AML-193 (cell line): ENCODE results near the gene HOXB8.

Source experiments
- DNase-seq, 2 experiments: peaks; one replicate each; lab custom pipeline; 2025; lab: John Stamatoyannopoulos, UW

The HOXB8 gene

GRCh38 chr17:48624544-48625494, 9.7 kb upstream of the HOXB8 start:
- DNase-seq: no peak

- DNase-seq: no peak
Observed at GRCh38 chr17:48624118-48624517, 9.0 kb upstream of the HOXB8 start.

- no peak for DNase-seq
Observed at GRCh38 chr17:48623583-48623982, 8.5 kb upstream of the HOXB8 start.

GRCh38 chr17:48622857-48623256, 7.8 kb upstream of the HOXB8 start:
- no peak for DNase-seq

- no peak for DNase-seq
Observed at GRCh38 chr17:48621410-48622392, 6.6 kb upstream of the HOXB8 start.

GRCh38 chr17:48620461-48621139, 5.5 kb upstream of the HOXB8 start:
- no peak for DNase-seq

- DNase-seq: no peak
Observed at GRCh38 chr17:48619826-48620449, 4.8 kb upstream of the HOXB8 start.

- peak; percentile 74 to 76 for DNase-seq
Observed at GRCh38 chr17:48618256-48618896, 3.3 kb upstream of the HOXB8 start.

GRCh38 chr17:48617471-48618255, 2.6 kb upstream of the HOXB8 start:
- no peak for DNase-seq

- DNase-seq: no peak
Observed at GRCh38 chr17:48616717-48617470, 1.8 kb upstream of the HOXB8 start.

- no peak for DNase-seq
Observed at GRCh38 chr17:48615963-48616716, 1.0 kb upstream of the HOXB8 start.

- no peak for DNase-seq
Observed at GRCh38 chr17:48613862-48614694, 1.0 kb downstream of the HOXB8 start.

GRCh38 chr17:48612854-48613691, 2.0 kb downstream of the HOXB8 start:
- no peak for DNase-seq

GRCh38 chr17:48612456-48612853, 2.6 kb downstream of the HOXB8 start:
- no peak for DNase-seq

- no peak for DNase-seq
Observed at GRCh38 chr17:48611681-48612455, 3.2 kb downstream of the HOXB8 start.

GRCh38 chr17:48611213-48611612, 3.9 kb downstream of the HOXB8 start:
- DNase-seq: no peak
